ENCODE data around the gene LYSET. TPM values are rescaled to one million over a fixed set of nuclear protein-coding genes. Genes with fewer than 3 reads are reported as not detected.
"Not testable (repeated sequence)": the region's sequence is repeated elsewhere in the genome, so short reads cannot be mapped to it uniquely, and the experiment has no call there.

LYSET gene
- total RNA-seq, 1 experiment from 2014 or later, result 17.3 TPM

- H3K4me3 Mint-ChIP-seq (ENCODE audit: unreplicated experiment); H3K4me3 ChIP-seq (ENCODE audit: low read depth, low read length); H3K4me1 ChIP-seq; H3K27me3 Mint-ChIP-seq (ENCODE audit: insufficient read depth, unreplicated experiment); H3K9me3 ChIP-seq; POLR2A ChIA-PET; H3K27ac Mint-ChIP-seq (ENCODE audit: unreplicated experiment); CTCF ChIA-PET; BruUV-seq (replicated peaks); H3K36me3 ChIP-seq (ENCODE audit: control insufficient read depth, insufficient read depth, low read length); H3K36me3 Mint-ChIP-seq (ENCODE audit: insufficient read depth, unreplicated experiment); H3K9me3 Mint-ChIP-seq (ENCODE audit: unreplicated experiment); H3K27me3 ChIP-seq (replicated peaks; ENCODE audit: control insufficient read depth, insufficient read depth, low read length); intact Hi-C loops (cut with micrococcal nuclease; ENCODE audit: unreplicated experiment); DNase-seq; H3K4me1 Mint-ChIP-seq (ENCODE audit: low read depth, unreplicated experiment): not testable (repeated sequence)
Observed at GRCh38 chr14:93170141-93170540, 15.0 kb upstream of the LYSET start.

GRCh38 chr14:93171376-93171775 lies 13.7 kb upstream of the LYSET start:
- Histone ChIP-seq H3K36me3 (ENCODE audit: control insufficient read depth, insufficient read depth, low read length) (no peaks in the 10 kb centered on the region), H3K27me3 (replicated peaks; ENCODE audit: control insufficient read depth, insufficient read depth, low read length) (no peaks in the 10 kb centered on the region), H3K4me1 (no peaks in the 10 kb centered on the region), H3K4me3 (ENCODE audit: low read depth, low read length) (no peak overlapping the region), H3K9me3 (no peaks in the 10 kb centered on the region)
- Mint-ChIP-seq H3K27me3 (ENCODE audit: insufficient read depth, unreplicated experiment) (no peaks in the 10 kb centered on the region), H3K36me3 (ENCODE audit: insufficient read depth, unreplicated experiment) (no peaks in the 10 kb centered on the region), H3K9me3 (ENCODE audit: unreplicated experiment) (no peaks in the 10 kb centered on the region), H3K4me1 (ENCODE audit: low read depth, unreplicated experiment) (no peaks in the 10 kb centered on the region), H3K4me3 (ENCODE audit: unreplicated experiment) (no peak overlapping the region), H3K27ac (ENCODE audit: unreplicated experiment) (no peak overlapping the region)
- TF ChIP-seq CTCF (IDR thresholded peaks at IDR 0.05; ENCODE audit: insufficient read depth in 1 of 2, low read depth in 1 of 2, low read length in 1 of 2, severe bottlenecking in 1 of 2, unreplicated experiment in 1 of 2), result no peak
- intact Hi-C loops (cut with micrococcal nuclease; ENCODE audit: unreplicated experiment), result no loop called here
- no peak for DNase-seq
- no TSS peak for BruUV-seq (replicated peaks)
- CTCF ChIA-PET, result no interaction called here
- POLR2A ChIA-PET, result no interaction called here

- Mint-ChIP-seq H3K27me3 (ENCODE audit: insufficient read depth, unreplicated experiment) (no peaks in the 10 kb centered on the region), H3K27ac (ENCODE audit: unreplicated experiment) (no peak overlapping the region), H3K36me3 (ENCODE audit: insufficient read depth, unreplicated experiment) (no peaks in the 10 kb centered on the region), H3K9me3 (ENCODE audit: unreplicated experiment) (no peaks in the 10 kb centered on the region), H3K4me1 (ENCODE audit: low read depth, unreplicated experiment) (no peaks in the 10 kb centered on the region), H3K4me3 (ENCODE audit: unreplicated experiment) (no peak overlapping the region)
- no peaks in the 10 kb centered on the region for H3K27me3 ChIP-seq (replicated peaks; ENCODE audit: control insufficient read depth, insufficient read depth, low read length)
- ChIA-PET POLR2A (no interaction called here), CTCF (no interaction called here)
- H3K9me3 ChIP-seq, result no peaks in the 10 kb centered on the region
- intact Hi-C loops (cut with micrococcal nuclease; ENCODE audit: unreplicated experiment), result no loop called here
- no peak for DNase-seq
- BruUV-seq (replicated peaks), result no TSS peak
- no peaks in the 10 kb centered on the region for H3K36me3 ChIP-seq (ENCODE audit: control insufficient read depth, insufficient read depth, low read length)
- H3K4me3 ChIP-seq (ENCODE audit: low read depth, low read length), result no peak overlapping the region
- H3K4me1 ChIP-seq, result no peaks in the 10 kb centered on the region
- TF ChIP-seq CTCF (IDR thresholded peaks at IDR 0.05; ENCODE audit: insufficient read depth in 1 of 2, low read depth in 1 of 2, low read length in 1 of 2, severe bottlenecking in 1 of 2, unreplicated experiment in 1 of 2), result no peak
Observed at GRCh38 chr14:93173943-93174395, 11.1 kb upstream of the LYSET start.

GRCh38 chr14:93174731-93175130 lies 10.4 kb upstream of the LYSET start:
- H3K4me1 ChIP-seq; H3K27me3 ChIP-seq (replicated peaks; ENCODE audit: control insufficient read depth, insufficient read depth, low read length); H3K4me1 Mint-ChIP-seq (ENCODE audit: low read depth, unreplicated experiment); intact Hi-C loops (cut with micrococcal nuclease; ENCODE audit: unreplicated experiment); POLR2A ChIA-PET; BruUV-seq (replicated peaks); H3K27me3 Mint-ChIP-seq (ENCODE audit: insufficient read depth, unreplicated experiment); CTCF ChIA-PET; H3K9me3 ChIP-seq; H3K4me3 Mint-ChIP-seq (ENCODE audit: unreplicated experiment); H3K36me3 Mint-ChIP-seq (ENCODE audit: insufficient read depth, unreplicated experiment); H3K36me3 ChIP-seq (ENCODE audit: control insufficient read depth, insufficient read depth, low read length); H3K4me3 ChIP-seq (ENCODE audit: low read depth, low read length); H3K9me3 Mint-ChIP-seq (ENCODE audit: unreplicated experiment); DNase-seq; H3K27ac Mint-ChIP-seq (ENCODE audit: unreplicated experiment): not testable (repeated sequence)
